Hepatocyte (in vitro differentiated cells): ENCODE data around the gene C15orf62.

Experiments
- CTCF ChIP-seq: fragments of 200-600 bp; sonication (generic); IDR thresholded peaks from 2 replicates; pipeline ENCODE4 v1.5.1; 2016; ENCODE audit warnings: antibody characterized with exemption, mild to moderate bottlenecking; ENCODE audit not compliant: poor library complexity
- EZH2 ChIP-seq: fragments of 200-600 bp; sonication (generic); IDR thresholded peaks from 2 replicates; pipeline ENCODE4 v1.6.1; 2016; ENCODE audit warnings: antibody characterized with exemption, mild to moderate bottlenecking, borderline replicate concordance
- EZH2phosphoT487 ChIP-seq: fragments of 200-600 bp; sonication (generic); IDR thresholded peaks from one replicate; pipeline ENCODE4 v1.6.1; 2018; ENCODE audit warnings: antibody characterized with exemption, mild to moderate bottlenecking, low read depth, moderate library complexity; ENCODE audit not compliant: unreplicated experiment, severe bottlenecking

- no peak for TF ChIP-seq CTCF
- no peak for TF ChIP-seq EZH2phosphoT487
- no peak for TF ChIP-seq EZH2
Observed at GRCh38 chr15:40807028-40807887, 37.5 kb downstream of the C15orf62 start, which contains the start of the genes DNAJC17 and ZFYVE19.
